Osteocyte (in vitro differentiated cells): ENCODE results near the gene VWA7. TPM values are rescaled to one million over a fixed set of nuclear protein-coding genes. Genes with fewer than 3 reads are reported as not detected.

Experiments used
- DNase-seq: peaks from one replicate; pipeline ENCODE4 v3.0.0; 2021; ENCODE audit warnings: mixed read lengths; ENCODE audit not compliant: unreplicated experiment; ENCODE audit errors: extremely low spot score
- H3K27ac Mint-ChIP-seq: one replicate; pipeline ENCODE4 v1.8.0; 2021; ENCODE audit warnings: mild to moderate bottlenecking, mixed read lengths; ENCODE audit not compliant: unreplicated experiment
- H3K27me3 Mint-ChIP-seq: one replicate; pipeline ENCODE4 v1.8.0; 2021; ENCODE audit warnings: mixed read lengths; ENCODE audit not compliant: unreplicated experiment
- H3K36me3 Mint-ChIP-seq: one replicate; pipeline ENCODE4 v1.8.0; 2021; ENCODE audit warnings: mixed read lengths; ENCODE audit not compliant: unreplicated experiment
- H3K4me1 Mint-ChIP-seq: one replicate; pipeline ENCODE4 v1.8.0; 2021; ENCODE audit warnings: mixed read lengths; ENCODE audit not compliant: unreplicated experiment
- H3K4me3 Mint-ChIP-seq: one replicate; pipeline ENCODE4 v1.8.0; 2021; ENCODE audit warnings: mild to moderate bottlenecking, moderate library complexity, mixed read lengths; ENCODE audit not compliant: unreplicated experiment
- H3K9me3 Mint-ChIP-seq: one replicate; pipeline ENCODE4 v1.8.0; 2021; ENCODE audit warnings: mixed read lengths; ENCODE audit not compliant: unreplicated experiment
- total RNA-seq: library from RNA; stranded (reverse); gene quantifications from 2 replicates; pipeline ENCODE4 v1.2.1, GENCODE V29; 2021
- TF ChIP-seq, protein P1 (sequence below): fragments of 200-600 bp; sonication (generic); IDR thresholded peaks from 2 replicates; pipeline ENCODE4 v1.5.0; 2021; ENCODE audit warnings: antibody characterized with exemption, mild to moderate bottlenecking, moderate library complexity

VWA7 gene
- total RNA-seq, 1 donor from 2014 or later: 0.94 TPM

DNA sequence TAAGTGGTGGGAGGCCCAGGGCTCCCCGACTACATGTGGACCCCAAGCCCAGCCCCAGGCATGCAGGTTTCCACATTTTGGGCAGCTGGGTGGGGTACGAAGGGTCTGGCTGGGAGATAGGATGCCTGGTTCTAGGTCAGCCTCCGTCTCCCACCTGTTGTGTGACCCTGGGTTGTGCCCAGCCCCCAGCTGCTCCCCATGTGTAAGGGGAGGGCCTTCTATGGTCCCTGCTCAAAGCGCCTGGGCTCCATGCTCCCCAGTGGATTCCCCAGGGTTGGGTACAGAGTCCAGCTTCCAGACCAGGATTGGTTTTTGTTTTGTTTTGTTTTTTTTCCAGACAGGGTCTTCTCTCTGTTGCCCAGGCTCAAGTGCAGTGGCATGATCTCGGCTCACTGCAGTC, 1.1 kb upstream of the VWA7 start:
- DNase-seq: no peak
- H3K9me3 Mint-ChIP-seq: no peaks in the 10 kb centered on the region
- H3K27me3 Mint-ChIP-seq: no peaks in the 10 kb centered on the region
- no peak overlapping the region for H3K4me3 Mint-ChIP-seq
- H3K36me3 Mint-ChIP-seq: peaks cover 9% of the 10 kb centered on the region
- no peak overlapping the region for H3K27ac Mint-ChIP-seq
- TF ChIP-seq, protein P1, sequence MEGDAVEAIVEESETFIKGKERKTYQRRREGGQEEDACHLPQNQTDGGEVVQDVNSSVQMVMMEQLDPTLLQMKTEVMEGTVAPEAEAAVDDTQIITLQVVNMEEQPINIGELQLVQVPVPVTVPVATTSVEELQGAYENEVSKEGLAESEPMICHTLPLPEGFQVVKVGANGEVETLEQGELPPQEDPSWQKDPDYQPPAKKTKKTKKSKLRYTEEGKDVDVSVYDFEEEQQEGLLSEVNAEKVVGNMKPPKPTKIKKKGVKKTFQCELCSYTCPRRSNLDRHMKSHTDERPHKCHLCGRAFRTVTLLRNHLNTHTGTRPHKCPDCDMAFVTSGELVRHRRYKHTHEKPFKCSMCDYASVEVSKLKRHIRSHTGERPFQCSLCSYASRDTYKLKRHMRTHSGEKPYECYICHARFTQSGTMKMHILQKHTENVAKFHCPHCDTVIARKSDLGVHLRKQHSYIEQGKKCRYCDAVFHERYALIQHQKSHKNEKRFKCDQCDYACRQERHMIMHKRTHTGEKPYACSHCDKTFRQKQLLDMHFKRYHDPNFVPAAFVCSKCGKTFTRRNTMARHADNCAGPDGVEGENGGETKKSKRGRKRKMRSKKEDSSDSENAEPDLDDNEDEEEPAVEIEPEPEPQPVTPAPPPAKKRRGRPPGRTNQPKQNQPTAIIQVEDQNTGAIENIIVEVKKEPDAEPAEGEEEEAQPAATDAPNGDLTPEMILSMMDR: no peak
- H3K4me1 Mint-ChIP-seq: peaks cover 9% of the 10 kb centered on the region

DNA sequence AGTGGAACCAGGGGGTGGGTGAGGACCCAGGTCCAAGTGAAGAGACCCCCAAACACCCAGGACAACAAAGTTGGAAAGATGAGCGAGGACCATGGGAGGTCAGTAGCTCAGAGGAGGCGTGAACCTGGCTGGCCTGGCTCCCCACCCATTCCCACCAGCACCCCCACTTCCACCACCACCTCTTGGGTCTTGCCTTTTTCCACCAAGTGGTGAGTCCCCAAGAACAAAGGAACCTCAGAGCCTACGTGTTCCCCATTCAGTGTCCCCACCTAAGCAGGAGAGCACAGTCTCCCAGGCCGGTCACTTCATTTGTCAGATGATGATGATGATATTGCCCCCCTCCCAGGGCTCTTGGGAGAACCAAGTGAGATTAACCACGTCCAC, 531 bp upstream of the VWA7 start:
- TF ChIP-seq, protein P1: no peak
- Mint-ChIP-seq H3K36me3 (peaks cover 6% of the 10 kb centered on the region), H3K27ac (no peak overlapping the region), H3K9me3 (no peaks in the 10 kb centered on the region), H3K4me1 (peaks cover 9% of the 10 kb centered on the region), H3K4me3 (no peak overlapping the region), H3K27me3 (no peaks in the 10 kb centered on the region)
- DNase-seq: no peak

DNA sequence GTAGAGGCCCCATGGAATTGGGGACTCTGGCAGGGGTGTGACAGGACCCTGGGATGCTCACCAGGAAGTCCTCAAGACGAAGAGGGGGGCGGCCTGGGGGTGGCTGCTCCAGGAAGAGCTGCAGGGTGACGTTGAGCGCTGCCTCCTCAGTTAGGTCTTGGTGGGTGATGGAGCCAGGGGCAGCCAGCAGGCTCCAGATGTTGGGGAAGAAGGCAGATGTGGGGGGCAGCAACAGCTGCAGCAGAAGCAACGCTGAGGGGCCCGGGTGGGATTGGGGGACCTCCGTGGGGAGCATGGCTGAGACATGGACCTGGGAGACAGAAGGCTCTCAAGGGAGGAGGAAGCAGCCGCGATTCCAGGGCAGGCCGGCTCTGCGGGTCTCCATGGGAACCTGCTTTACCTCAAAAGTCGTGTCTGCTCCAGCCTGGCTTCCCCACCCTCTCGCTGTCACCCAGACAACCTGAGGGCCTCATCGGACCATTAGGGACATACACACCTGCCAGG, 591 bp downstream of the VWA7 start:
- TF ChIP-seq, protein P1: no peak
- Mint-ChIP-seq H3K4me3 (no peak overlapping the region), H3K4me1 (peaks cover 9% of the 10 kb centered on the region), H3K27me3 (no peaks in the 10 kb centered on the region), H3K27ac (no peak overlapping the region), H3K9me3 (no peaks in the 10 kb centered on the region), H3K36me3 (peaks cover 6% of the 10 kb centered on the region)
- no peak for DNase-seq

DNA sequence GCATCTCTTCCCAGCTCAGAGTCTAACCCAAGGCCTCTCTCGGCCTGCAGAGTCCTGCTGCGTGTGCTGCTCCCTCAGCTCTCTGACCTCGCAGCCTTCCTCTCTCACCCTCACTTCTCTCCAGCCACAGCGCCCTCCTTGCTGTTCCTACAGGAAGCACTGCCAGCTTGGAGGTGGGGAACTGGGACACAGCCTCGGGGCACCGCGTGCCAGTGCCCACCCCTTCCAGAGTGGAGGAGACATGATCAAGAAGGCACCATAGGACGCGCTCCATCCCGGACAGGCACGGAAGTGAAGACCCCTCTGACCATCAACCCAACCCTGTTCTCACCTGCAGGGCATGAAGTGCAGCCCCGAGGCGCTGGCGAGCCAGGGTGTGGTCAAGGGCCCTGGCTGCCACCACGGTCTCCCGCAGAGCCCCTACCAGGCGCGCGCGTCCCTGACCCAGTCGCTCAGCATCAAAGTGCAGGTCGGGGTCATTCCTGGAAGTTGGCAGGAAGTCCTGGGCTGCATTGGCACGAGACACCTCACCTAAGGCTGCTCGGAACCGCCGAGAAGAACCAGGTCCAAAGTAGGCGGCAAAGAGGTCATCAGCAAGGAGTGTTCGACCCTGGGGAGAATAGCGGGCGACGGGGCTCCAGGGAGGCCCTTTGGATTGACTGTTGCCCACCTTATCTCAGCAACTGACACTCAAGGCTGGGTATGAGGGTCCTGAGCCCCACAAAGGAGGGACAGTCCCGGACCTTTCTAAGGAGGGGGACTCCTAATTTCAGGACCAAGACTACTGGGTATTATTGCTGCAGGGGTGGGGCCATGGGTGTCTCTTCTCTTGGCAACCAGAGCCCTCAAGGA, 1.3 kb downstream of the VWA7 start:
- no peak for DNase-seq
- TF ChIP-seq, protein P1: no peak
- Mint-ChIP-seq H3K36me3 (peaks cover 2% of the 10 kb centered on the region), H3K27ac (no peak overlapping the region), H3K9me3 (no peaks in the 10 kb centered on the region), H3K4me1 (peaks cover 9% of the 10 kb centered on the region), H3K4me3 (no peak overlapping the region), H3K27me3 (no peaks in the 10 kb centered on the region)

DNA sequence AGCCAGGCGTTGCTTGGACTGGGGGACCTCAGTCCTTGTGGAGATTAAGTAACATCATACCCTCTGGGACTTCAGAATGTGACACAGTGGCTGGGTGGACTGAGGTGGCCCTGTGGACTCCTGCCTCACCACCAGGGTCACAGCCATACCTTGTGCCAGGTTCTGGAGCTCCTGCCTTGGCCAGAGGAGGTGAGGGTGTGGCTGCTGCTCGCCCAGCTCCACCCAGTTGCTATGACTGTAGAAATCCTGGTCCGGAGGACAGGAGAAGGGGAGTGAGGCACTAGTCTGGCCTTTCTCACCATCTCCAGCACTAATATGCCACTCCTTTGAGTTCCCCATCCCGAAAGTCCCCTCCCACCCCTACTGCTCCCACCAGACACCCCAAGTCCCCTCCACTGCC, 1.9 kb downstream of the VWA7 start:
- Mint-ChIP-seq H3K27ac (no peak overlapping the region), H3K4me1 (peaks cover 9% of the 10 kb centered on the region), H3K4me3 (no peak overlapping the region), H3K36me3 (no peaks in the 10 kb centered on the region), H3K9me3 (no peaks in the 10 kb centered on the region), H3K27me3 (no peaks in the 10 kb centered on the region)
- DNase-seq: no peak
- TF ChIP-seq, protein P1: no peak
